Activated CD8-positive, alpha-beta memory T cell treated with anti-CD3 and anti-CD28 coated beads for 48 hours (primary cell): ENCODE results near the gene C3orf38.
"Not testable (repeated sequence)": the region's sequence is repeated elsewhere in the genome, so short reads cannot be mapped to it uniquely, and the experiment has no call there.

Experiments
- DNase-seq, 3 experiments: peaks; one replicate each; pipeline ENCODE4 v3.0.0-alpha.2; 2020; ENCODE audit warnings: low read depth in 2 of 3, low spot score in 2 of 3

Gene C3orf38

DNA sequence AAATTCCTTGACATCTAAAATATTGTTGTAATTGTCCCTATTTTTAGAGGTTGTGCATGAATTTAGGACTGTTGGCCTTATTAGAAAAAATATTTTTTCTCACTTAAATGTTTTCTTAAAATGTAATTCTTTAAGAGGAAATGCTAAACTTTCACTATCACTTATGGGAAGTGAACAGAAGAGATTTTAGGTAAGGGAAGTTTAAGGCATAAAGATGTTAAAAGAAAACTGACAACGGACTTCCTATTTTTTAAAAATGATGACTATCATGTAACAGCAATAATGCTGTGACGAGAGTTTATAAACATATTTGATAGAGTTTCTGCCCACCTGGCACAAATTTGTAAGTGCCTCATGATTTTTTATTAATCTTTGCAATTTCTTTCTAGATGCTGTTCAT, 3.1 kb downstream of the C3orf38 start:
- DNase-seq = no peak

DNA sequence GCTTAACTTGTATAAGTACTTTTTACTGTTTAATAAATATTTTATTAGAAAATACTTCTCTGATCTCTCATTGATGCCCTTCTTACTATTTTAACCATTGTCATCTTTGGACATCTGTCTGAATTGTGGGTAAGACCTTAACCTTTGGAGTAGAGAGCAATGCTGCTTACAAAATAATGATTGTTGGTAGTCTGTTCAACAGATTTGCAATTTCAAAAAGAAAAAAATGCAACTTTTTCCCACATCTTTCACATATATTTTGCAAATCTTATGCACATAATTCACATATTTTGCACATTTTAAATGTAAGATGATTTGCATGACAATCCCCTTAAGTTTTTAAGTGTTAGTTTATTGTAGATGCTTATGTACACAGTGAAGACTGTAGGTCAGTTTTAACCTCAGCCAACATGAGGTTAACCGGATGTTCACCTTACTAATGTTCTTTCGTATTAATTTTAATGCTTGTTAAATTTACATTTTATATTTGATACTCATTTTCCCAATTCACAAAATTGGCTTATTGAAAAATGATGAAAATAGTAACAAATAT, 16.7 kb downstream of the C3orf38 start:
- no peak for DNase-seq

DNA sequence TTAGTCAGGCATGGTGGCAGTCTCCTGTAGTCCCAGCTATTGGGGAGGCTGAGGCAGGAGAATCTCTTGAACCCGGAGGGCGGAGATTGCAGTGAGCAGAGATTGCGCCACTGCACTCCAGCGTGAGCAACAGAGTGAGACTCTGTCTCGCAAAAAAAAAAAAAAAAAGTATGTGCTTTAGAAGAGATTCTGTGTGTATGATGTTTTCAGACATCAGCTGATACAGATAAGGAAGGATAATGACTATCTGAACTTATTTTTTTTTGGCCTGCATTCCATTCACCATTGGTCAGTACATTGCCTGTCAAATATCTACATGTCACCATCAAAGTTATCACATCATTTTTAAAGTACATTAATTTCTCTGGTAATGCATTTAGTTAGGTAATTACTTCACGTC, 17.4 kb downstream of the C3orf38 start:
- no peak for DNase-seq

DNA sequence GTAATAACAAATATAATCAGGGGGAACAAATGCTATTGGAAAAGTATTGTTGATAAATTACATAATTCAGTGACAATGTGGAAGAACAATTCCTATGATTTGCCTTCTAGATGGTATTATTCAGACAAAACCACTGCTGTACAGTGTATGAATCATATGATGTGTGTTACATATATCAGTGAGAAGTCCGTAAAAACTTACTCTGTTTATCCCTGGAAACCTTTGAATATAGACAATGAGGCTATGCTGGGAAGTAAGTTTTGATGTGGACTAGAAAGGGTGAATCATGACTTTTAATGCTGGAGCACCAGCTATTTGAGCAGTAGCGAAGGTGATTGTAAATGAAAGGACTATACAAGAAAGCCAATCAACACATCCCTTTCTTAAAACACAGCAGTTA, 17.9 kb downstream of the C3orf38 start:
- DNase-seq = no peak

DNA sequence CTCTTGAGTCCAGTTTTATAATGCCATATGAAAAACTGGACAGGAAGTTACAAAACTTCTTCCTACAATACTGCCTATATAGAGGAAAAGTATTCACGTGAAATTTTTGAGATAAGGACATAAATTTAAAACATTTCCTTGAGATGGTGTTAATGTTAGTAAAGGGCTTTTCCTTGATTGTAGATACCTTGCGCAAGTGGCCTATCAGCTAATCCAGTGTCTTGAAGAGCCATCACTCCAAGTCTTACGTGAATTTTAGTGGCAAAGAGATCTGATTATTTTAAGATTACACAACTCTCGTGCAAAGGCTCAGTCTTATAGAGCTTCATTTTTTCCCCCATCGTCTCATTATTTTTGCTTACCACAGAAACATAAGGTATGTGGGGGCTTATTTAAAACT, 18.4 kb downstream of the C3orf38 start:
- DNase-seq = no peak

DNA sequence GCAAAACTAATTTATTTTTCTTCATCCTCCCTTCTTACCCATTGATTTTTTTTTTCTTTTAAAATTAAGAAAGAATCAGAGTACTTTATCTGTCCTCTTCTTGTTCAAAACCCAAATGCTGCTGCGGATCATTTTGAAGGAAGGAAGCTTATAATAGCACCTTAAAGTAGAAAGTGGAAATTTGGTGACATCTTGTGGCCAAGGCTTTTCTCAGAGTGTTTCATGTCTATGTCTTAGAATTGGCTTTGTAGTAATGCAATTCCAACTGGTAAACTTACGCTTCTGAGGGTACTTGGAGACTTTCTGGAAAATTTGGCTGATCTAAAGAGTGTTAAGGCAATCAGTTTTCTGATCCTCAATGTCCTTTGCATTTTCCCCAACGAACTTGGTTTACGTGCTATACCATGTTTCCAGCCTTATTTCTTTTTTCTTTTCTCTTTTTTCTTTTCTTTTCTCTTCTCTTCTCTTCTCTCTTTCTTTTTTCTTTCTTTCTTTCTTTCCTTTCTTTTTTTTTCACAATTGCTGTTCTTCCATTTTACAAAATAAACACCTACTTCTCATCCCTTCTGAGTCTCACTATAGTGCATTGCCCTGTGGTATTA, 30.7 kb downstream of the C3orf38 start:
- no peak for DNase-seq

DNA sequence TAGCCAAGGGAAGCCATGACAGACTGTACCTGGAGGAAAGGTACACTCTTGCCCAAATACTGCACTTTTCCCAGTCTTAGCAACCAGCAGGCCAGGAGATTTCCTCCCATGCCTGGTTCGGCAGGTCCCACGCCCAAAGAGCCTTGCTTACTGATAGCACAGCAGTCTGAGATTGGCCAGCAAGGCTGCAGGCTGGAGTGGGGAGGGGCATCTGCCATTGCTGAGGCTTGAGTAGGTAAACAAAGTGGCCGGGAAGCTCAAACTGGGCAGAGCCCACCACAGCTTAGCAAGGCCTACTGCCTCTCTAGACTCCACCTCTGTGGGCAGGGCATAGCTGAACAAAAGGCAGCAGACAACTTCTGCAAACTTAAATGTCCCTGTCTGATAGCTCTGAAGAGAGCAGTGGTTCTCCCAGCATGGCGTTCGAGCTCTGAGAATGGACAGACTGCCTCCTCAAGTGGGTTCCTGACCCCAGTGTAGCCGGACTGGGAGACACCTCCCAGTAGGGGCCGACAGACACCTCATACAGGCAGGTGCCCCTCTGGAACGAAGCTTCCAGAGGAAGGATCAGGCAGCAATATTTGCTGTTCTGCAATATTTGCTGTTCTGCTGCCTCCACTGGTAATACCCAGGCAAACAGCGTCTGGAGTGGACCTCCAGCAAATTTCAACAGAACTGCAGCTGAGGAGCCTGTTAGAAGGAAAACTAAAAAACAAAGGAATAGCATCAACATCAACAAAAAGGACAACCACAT, 32.6 kb downstream of the C3orf38 start:
- not testable (repeated sequence) for DNase-seq

DNA sequence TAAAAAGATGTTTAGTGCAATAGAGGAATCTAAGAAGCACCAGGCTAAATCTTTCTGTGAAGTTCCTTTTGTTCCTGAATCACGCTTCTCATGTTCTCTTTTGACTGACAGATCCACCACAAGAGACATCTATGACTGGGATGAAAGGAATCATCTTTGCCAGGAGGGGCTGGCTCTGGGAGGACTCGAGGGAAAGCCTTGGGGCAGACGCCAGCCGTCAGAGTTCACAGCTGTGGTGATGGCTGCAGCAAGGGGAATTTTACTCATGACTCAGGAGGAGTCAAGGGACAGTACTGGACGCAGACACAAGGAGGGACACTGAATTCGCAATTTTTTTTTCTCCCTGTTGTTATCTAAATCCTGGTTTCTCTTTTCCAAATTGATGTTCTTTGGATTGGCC, 38.7 kb downstream of the C3orf38 start:
- no peak for DNase-seq

DNA sequence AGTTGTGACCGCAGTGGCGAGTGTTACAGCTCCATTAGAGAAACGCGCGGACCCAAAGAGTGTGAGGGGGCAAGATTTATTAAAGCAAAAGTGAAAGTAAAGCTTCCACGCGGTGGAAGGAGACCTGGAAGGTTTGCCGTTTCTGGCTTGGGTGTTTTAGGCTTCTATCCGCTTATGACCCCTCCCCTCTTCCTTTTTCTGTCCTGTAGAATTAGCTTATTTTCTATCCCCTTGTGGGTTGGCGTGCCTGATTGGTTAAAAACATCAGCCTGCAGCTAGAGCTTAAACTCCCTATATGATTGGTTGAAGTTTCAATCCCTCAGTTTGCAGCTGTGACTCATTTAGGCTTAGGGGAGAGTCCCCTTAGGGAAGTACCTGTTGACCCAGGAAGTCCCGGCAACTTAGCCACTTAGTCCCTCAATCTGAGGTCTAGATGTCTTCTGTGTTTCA, 39.6 kb downstream of the C3orf38 start:
- DNase-seq = no peak

DNA sequence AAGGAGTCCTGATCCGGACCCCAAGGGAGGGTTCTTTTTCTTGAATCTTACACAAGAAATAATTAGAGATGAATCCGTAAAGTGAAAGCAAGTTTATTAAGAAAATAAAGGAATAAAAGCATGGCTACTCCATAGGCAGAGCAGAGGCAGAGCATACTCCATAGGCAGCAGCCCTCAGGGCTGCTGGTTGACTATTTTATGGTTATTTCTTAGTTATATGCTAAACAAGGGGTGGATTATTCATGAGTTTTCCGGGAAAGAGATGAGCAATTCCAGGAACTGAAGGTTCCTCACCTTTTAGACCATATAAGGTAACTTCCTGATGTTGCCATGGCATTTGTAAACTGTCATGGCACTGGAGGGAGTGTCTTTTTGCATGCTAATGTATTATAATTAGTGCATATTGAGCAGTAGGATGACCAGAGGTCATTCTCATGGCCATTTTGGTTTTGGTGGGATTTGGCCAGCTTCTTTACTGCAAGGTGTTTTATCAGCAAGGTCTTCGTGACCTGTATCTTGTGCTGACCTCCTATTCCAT, 42.2 kb downstream of the C3orf38 start:
- no peak for DNase-seq

DNA sequence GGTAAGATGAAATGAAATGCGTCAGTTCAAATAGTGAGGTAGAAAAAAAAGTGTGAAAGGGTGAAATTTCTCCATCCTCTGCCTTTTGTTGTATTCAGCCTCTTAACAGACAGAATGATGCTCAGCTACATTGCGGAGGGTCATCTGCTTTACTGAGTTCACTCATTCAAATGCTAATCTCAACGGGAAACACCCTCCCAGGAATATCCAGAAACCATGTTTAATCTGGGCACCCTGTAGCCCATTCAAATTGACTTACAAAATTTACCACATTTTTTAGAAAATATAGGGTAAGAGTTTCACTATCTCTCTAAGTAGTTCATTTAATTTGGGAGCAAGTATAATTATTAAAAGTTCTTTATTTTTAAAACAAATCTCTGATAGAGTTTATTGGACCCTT, 42.9 kb downstream of the C3orf38 start:
- DNase-seq = no peak

DNA sequence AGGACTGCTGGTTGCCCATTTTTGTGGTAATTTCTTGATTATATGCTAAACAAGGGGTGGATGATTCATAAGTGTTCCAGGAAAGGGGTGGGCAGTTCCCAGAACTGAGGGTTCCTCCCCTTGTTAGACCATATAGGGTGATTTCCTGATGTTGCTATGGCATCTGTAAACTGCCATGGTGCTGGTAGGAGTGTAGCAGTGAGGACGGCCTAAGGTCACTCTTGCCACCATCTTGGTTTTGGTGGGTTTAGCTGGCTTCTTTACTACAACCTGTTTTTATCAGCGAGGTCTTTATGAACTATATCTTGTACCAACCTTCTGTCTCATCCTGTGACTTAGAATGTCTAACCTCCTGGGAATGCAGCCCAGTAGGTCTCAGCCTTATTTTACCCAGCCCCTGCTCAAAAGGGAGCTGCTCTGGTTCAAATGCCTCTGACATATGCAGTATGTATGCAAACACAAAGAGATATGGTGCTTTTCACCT, 46.2 kb downstream of the C3orf38 start:
- peak in 2 of 3 experiments; percentile 3 to 13 for DNase-seq

DNA sequence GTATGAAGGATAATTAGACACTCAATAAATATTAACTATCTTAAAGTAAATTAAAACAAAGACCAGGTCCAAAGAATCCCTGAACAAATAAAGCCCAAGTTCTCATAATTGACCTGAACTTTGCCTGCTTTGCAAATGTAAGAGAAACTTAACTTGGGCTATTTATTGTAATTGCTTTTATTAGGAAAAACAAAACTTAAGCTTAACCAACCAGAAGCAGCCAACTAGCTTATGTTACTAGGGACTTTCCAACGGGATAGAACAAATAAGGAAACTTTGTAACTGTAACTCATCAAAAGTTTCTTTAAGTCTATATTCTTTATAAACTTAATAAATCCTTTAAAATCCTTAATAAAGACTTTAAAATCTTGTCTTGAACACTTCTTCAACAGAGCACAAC, 48.4 kb downstream of the C3orf38 start:
- DNase-seq = no peak

DNA sequence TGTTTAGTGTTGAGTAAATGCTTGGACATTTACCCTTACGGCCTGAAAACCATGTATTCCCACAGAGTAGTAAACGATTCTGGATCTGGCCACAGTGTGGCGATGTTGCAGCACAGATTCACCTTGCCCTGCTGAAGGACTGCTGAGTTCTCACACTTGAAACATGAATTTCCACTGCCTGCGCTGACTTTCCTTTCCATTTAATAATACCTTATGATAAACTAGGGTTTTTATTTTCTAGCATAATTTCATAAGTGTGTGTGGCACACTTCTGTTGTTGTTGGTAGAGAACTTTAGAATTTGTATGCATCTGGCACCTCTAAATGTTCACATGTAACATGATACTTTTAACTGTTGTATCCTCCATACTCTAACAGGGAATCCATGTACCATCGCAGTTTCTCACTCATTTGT, 53.9 kb downstream of the C3orf38 start:
- peak in 2 of 3 experiments; percentile 7 to 22 for DNase-seq
